GM12891 (cell line): ENCODE results near the gene DMGDH.
A peak's percentile ranks its signal among the peaks of the same experiment; 100 is the strongest.

Experiments used
- PAX5 ChIP-seq: IDR thresholded peaks from 2 replicates; pipeline ENCODE4 v1.6.1; 2011; ENCODE audit warnings: low read length, moderate library complexity, mild to moderate bottlenecking; ENCODE audit not compliant: insufficient read depth, severe bottlenecking
- POLR2A ChIP-seq: IDR thresholded peaks from 2 replicates; pipeline ENCODE4 v1.6.1; 2011; ENCODE audit warnings: low read depth, low read length, control low read depth
- POLR2AphosphoS5 ChIP-seq: IDR thresholded peaks from 2 replicates; pipeline ENCODE4 v1.6.1; 2011; ENCODE audit warnings: low read depth, low read length, control low read depth
- SPI1 ChIP-seq: IDR thresholded peaks from 2 replicates; pipeline ENCODE4 v1.6.1; 2011; ENCODE audit warnings: low read depth, low read length, control low read depth
- TAF1 ChIP-seq: IDR thresholded peaks from 2 replicates; pipeline ENCODE4 v1.6.1; 2011; ENCODE audit warnings: low read depth, low read length, control low read depth

DNA sequence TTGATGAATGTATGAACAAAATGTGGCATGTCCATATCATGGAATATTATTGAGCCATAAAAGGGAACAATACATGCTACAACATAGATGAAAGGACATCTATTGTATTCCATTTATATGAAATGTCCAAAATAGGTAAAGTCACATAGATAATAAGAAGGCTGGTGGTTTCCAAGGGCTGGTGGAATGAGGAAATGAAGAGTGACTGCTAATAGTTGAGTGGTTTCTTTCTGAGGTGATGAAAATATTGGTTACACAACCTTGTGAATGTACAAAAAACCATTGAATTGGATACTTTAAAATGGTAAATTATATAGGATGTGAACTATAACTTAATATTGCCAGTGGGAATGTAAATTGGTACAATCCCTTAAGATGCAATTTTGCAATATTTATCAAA is 89.6 kb downstream of the DMGDH start:
- no peak for TF ChIP-seq TAF1
- no peak for TF ChIP-seq POLR2A
- no peak for TF ChIP-seq POLR2AphosphoS5
- TF ChIP-seq SPI1: peak; percentile 85
- TF ChIP-seq PAX5: no peak
